ENCODE data around the gene TTC8. TPM values are rescaled to one million over a fixed set of nuclear protein-coding genes. Genes with fewer than 3 reads are reported as not detected.

Gene TTC8
- total and polyA plus RNA-seq, 2 donors (not counting 3 experiments of a cell fraction or from before 2014, with no cell fraction given), result 11.9 to 16.3 TPM

- Histone ChIP-seq H3K4me1 (ENCODE audit: control insufficient read depth, extremely low read depth, insufficient read depth, low read length) (no peaks in the 10 kb centered on the region), H2AFZ (ENCODE audit: low read depth, low read length) (no peak overlapping the region), H4K20me1 (replicated peaks; ENCODE audit: control insufficient read depth, extremely low read depth, insufficient read depth, low read length) (no peaks in the 10 kb centered on the region), H3K27ac (ENCODE audit: insufficient read depth, low read depth, low read length) (no peak overlapping the region), H3K36me3 (ENCODE audit: control insufficient read depth in 2 of 2, extremely low read depth in 1 of 2, insufficient read depth in 2 of 2, low read length in 2 of 2) (no peaks in the 10 kb centered on the region), H3K27me3 (ENCODE audit: control insufficient read depth in 2 of 2, insufficient read depth in 2 of 2, low read length in 2 of 2) (no peaks in the 10 kb centered on the region), H3K9ac (replicated peaks; ENCODE audit: extremely low read depth, insufficient read depth, low read length) (no peak overlapping the region), H3K4me2 (ENCODE audit: insufficient read depth, low read length) (no peak overlapping the region), H3K9me1 (replicated peaks; ENCODE audit: control insufficient read depth, extremely low read depth, insufficient read depth, low read length) (no peaks in the 10 kb centered on the region), H3K4me3 (replicated peaks in 1 of 3; ENCODE audit: insufficient read depth in 1 of 3, low read depth in 1 of 3, low read length in 3 of 3) (no peak overlapping the region), H3K9me3 (replicated peaks; ENCODE audit: control insufficient read depth, insufficient read depth, low read length) (no peaks in the 10 kb centered on the region), H3K79me2 (ENCODE audit: control insufficient read depth, insufficient read depth, low read length) (no peaks in the 10 kb centered on the region)
- dilution Hi-C loops (cut with MboI; ENCODE audit: extremely low pct_ligation_motif_present, low sequenced_read_pairs) (no loop called here), intact Hi-C loops (cut with micrococcal nuclease) (no loop called here)
- POLR2A ChIA-PET, result no interaction called here
- FAIRE-seq (no peak), DNase-seq (ENCODE audit: low read depth, low spot score) (no peak)
- TF ChIP-seq POLR2A (IDR thresholded peaks at IDR 0.05; ENCODE audit: low read depth, low read length) (no peak), MYC (IDR thresholded peaks at IDR 0.05; ENCODE audit: low read depth, low read length) (no peak), POLR2AphosphoS5 (IDR thresholded peaks at IDR 0.05; ENCODE audit: insufficient read depth, low read depth, low read length) (no peak), EZH2 (IDR thresholded peaks at IDR 0.05; ENCODE audit: borderline replicate concordance, low read depth, low read length, severe bottlenecking) (no peak), GATA2 (IDR thresholded peaks at IDR 0.05; ENCODE audit: insufficient read depth, insufficient read length, low read depth, low read length) (no peak), JUN (IDR thresholded peaks at IDR 0.05; ENCODE audit: borderline replicate concordance, insufficient read depth, insufficient read length, low read depth) (no peak), FOS (IDR thresholded peaks at IDR 0.05; ENCODE audit: borderline replicate concordance, insufficient read depth, low read length) (no peak)
- TF ChIP-seq, protein P1, sequence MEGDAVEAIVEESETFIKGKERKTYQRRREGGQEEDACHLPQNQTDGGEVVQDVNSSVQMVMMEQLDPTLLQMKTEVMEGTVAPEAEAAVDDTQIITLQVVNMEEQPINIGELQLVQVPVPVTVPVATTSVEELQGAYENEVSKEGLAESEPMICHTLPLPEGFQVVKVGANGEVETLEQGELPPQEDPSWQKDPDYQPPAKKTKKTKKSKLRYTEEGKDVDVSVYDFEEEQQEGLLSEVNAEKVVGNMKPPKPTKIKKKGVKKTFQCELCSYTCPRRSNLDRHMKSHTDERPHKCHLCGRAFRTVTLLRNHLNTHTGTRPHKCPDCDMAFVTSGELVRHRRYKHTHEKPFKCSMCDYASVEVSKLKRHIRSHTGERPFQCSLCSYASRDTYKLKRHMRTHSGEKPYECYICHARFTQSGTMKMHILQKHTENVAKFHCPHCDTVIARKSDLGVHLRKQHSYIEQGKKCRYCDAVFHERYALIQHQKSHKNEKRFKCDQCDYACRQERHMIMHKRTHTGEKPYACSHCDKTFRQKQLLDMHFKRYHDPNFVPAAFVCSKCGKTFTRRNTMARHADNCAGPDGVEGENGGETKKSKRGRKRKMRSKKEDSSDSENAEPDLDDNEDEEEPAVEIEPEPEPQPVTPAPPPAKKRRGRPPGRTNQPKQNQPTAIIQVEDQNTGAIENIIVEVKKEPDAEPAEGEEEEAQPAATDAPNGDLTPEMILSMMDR (IDR thresholded peaks at IDR 0.05; ENCODE audit: extremely low read depth in 1 of 2, insufficient read depth in 1 of 2, low read depth in 1 of 2, low read length in 2 of 2), result no peak
- TF ChIP-seq, protein P2, sequence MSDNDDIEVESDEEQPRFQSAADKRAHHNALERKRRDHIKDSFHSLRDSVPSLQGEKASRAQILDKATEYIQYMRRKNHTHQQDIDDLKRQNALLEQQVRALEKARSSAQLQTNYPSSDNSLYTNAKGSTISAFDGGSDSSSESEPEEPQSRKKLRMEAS (IDR thresholded peaks at IDR 0.05; ENCODE audit: insufficient read depth, insufficient read length), result no peak
- CTCF ChIA-PET, result no interaction called here
- BruUV-seq (replicated peaks), result no TSS peak
Measured at GRCh38 chr14:88902850-88903249, 78.4 kb downstream of the TTC8 start.
